Measurements from ENCODE around the gene FAM8A1.

DNA sequence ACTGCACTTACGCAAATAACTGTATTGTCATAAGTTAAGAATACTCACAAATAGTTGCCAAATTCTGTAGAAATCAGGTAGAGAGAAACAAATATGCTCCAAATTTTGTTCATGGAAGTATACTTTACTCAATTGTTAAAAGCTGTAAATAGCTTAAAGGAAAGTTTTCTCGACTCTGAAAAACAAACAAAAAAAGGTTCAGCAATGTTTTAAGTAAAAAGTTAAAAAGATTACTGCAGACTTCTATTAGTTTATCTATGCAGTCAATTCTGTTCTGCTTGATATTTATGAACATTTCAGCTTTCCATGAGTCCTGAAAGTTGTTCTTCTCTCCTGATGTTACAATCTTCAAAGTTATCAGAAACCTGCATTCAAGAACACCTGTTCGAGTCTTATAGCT lies 37.5 kb upstream of the FAM8A1 start:
- TF ChIP-seq, protein P1, sequence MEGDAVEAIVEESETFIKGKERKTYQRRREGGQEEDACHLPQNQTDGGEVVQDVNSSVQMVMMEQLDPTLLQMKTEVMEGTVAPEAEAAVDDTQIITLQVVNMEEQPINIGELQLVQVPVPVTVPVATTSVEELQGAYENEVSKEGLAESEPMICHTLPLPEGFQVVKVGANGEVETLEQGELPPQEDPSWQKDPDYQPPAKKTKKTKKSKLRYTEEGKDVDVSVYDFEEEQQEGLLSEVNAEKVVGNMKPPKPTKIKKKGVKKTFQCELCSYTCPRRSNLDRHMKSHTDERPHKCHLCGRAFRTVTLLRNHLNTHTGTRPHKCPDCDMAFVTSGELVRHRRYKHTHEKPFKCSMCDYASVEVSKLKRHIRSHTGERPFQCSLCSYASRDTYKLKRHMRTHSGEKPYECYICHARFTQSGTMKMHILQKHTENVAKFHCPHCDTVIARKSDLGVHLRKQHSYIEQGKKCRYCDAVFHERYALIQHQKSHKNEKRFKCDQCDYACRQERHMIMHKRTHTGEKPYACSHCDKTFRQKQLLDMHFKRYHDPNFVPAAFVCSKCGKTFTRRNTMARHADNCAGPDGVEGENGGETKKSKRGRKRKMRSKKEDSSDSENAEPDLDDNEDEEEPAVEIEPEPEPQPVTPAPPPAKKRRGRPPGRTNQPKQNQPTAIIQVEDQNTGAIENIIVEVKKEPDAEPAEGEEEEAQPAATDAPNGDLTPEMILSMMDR (conservative IDR thresholded peaks at IDR 0.05; ENCODE audit: low read length): no peak
- TF ChIP-seq EZH2phosphoT487 (IDR thresholded peaks at IDR 0.05; ENCODE audit: borderline replicate concordance, low read depth, low read length): no peak

All from OCI-LY7 (cell line).